PFSK-1 (cell line): Measurements from ENCODE around the gene DACT2.

Experiments
- FOXP2 ChIP-seq: optimal IDR thresholded peaks from 2 replicates; pipeline ENCODE3; 2011; ENCODE audit warnings: borderline replicate concordance, control low read depth, inconsistent platforms; ENCODE audit not compliant: insufficient read depth; ENCODE audit errors: extremely low read length, extremely low read depth
- POLR2AphosphoS5 ChIP-seq: IDR thresholded peaks from 2 replicates; pipeline ENCODE4 v1.6.1; 2012; ENCODE audit warnings: low read depth, mild to moderate bottlenecking, control low read depth, low read length, moderate library complexity
- SIN3A ChIP-seq: IDR thresholded peaks from 2 replicates; pipeline ENCODE4 v1.6.1; 2012; ENCODE audit warnings: mild to moderate bottlenecking, low read length, moderate library complexity, borderline replicate concordance; ENCODE audit not compliant: insufficient read depth
- TAF1 ChIP-seq: IDR thresholded peaks from 2 replicates; pipeline ENCODE4 v1.6.1; 2012; ENCODE audit warnings: low read length, control low read depth, borderline replicate concordance; ENCODE audit not compliant: insufficient read depth
- TF ChIP-seq, protein P1 (sequence below), 2 experiments: IDR thresholded peaks; 2 replicates each; pipeline versions ENCODE4 v1.6.1 to v1.8.0; 2011 to 2012; ENCODE audit warnings: low read depth in 2 of 2, low read length in 2 of 2, control low read depth in 1 of 2, inconsistent platforms in 1 of 2, mild to moderate bottlenecking in 1 of 2, moderate library complexity in 1 of 2; ENCODE audit not compliant: insufficient read depth in 1 of 2

The DACT2 gene

GRCh38 chr6:168288781-168289570, 30.6 kb downstream of the DACT2 start:
- TF ChIP-seq TAF1, result no peak
- TF ChIP-seq, protein P1, sequence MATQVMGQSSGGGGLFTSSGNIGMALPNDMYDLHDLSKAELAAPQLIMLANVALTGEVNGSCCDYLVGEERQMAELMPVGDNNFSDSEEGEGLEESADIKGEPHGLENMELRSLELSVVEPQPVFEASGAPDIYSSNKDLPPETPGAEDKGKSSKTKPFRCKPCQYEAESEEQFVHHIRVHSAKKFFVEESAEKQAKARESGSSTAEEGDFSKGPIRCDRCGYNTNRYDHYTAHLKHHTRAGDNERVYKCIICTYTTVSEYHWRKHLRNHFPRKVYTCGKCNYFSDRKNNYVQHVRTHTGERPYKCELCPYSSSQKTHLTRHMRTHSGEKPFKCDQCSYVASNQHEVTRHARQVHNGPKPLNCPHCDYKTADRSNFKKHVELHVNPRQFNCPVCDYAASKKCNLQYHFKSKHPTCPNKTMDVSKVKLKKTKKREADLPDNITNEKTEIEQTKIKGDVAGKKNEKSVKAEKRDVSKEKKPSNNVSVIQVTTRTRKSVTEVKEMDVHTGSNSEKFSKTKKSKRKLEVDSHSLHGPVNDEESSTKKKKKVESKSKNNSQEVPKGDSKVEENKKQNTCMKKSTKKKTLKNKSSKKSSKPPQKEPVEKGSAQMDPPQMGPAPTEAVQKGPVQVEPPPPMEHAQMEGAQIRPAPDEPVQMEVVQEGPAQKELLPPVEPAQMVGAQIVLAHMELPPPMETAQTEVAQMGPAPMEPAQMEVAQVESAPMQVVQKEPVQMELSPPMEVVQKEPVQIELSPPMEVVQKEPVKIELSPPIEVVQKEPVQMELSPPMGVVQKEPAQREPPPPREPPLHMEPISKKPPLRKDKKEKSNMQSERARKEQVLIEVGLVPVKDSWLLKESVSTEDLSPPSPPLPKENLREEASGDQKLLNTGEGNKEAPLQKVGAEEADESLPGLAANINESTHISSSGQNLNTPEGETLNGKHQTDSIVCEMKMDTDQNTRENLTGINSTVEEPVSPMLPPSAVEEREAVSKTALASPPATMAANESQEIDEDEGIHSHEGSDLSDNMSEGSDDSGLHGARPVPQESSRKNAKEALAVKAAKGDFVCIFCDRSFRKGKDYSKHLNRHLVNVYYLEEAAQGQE (IDR thresholded peaks at IDR 0.05; ENCODE audit: insufficient read depth in 1 of 2, low read depth in 2 of 2, low read length in 2 of 2), result no peak
- TF ChIP-seq SIN3A, result no peak
- no peak for TF ChIP-seq POLR2AphosphoS5
- TF ChIP-seq FOXP2, result no peak

GRCh38 chr6:168286116-168286515, 33.5 kb downstream of the DACT2 start:
- TF ChIP-seq POLR2AphosphoS5, result no peak

GRCh38 chr6:168285456-168285855, 34.1 kb downstream of the DACT2 start:
- TF ChIP-seq TAF1, result no peak
- TF ChIP-seq FOXP2, result no peak
- no peak for TF ChIP-seq SIN3A
- TF ChIP-seq, protein P1 (IDR thresholded peaks at IDR 0.05; ENCODE audit: insufficient read depth in 1 of 2, low read depth in 2 of 2, low read length in 2 of 2), result no peak
- no peak for TF ChIP-seq POLR2AphosphoS5

- TF ChIP-seq, protein P1 (IDR thresholded peaks at IDR 0.05; ENCODE audit: insufficient read depth in 1 of 2, low read depth in 2 of 2, low read length in 2 of 2), result no peak
- TF ChIP-seq SIN3A, result no peak
- no peak for TF ChIP-seq FOXP2
- no peak for TF ChIP-seq TAF1
- no peak for TF ChIP-seq POLR2AphosphoS5
Measured at GRCh38 chr6:168284187-168284586, 35.4 kb downstream of the DACT2 start.

GRCh38 chr6:168283686-168284025, 35.9 kb downstream of the DACT2 start:
- TF ChIP-seq, protein P1 (IDR thresholded peaks at IDR 0.05; ENCODE audit: insufficient read depth in 1 of 2, low read depth in 2 of 2, low read length in 2 of 2), result no peak
- TF ChIP-seq FOXP2, result no peak
- TF ChIP-seq TAF1, result no peak
- TF ChIP-seq SIN3A, result no peak
- TF ChIP-seq POLR2AphosphoS5, result no peak
